Measurements from ENCODE around the gene PRKD2.

Gene PRKD2

GRCh38 chr19:46745030-46745429 is 28.1 kb upstream of the PRKD2 start:
- peaks cover 48% of the 10 kb centered on the region for H3K4me1 Mint-ChIP-seq
- H3K36me3 Mint-ChIP-seq (ENCODE audit: low read depth): peaks cover 27% of the 10 kb centered on the region
- no peak for TF ChIP-seq CTCF (IDR thresholded peaks at IDR 0.05)
- peaks cover 2% of the 10 kb centered on the region for H3K27me3 Mint-ChIP-seq (ENCODE audit: low read depth, poor library complexity)
- peak overlapping the region; percentile 98 for H3K4me3 Mint-ChIP-seq
- H3K27ac Mint-ChIP-seq: peak overlapping the region; percentile 42
- DNase-seq: no peak
- no peaks in the 10 kb centered on the region for H3K9me3 Mint-ChIP-seq

GRCh38 chr19:46744005-46744691 is 27.2 kb upstream of the PRKD2 start:
- peak overlapping the region; percentile 98 for H3K4me3 Mint-ChIP-seq
- peaks cover 30% of the 10 kb centered on the region for H3K36me3 Mint-ChIP-seq (ENCODE audit: low read depth)
- H3K9me3 Mint-ChIP-seq: no peaks in the 10 kb centered on the region
- DNase-seq: no peak
- no peak overlapping the region for H3K27ac Mint-ChIP-seq
- H3K27me3 Mint-ChIP-seq (ENCODE audit: low read depth, poor library complexity): peaks cover 2% of the 10 kb centered on the region
- peaks cover 53% of the 10 kb centered on the region for H3K4me1 Mint-ChIP-seq
- no peak for TF ChIP-seq CTCF (IDR thresholded peaks at IDR 0.05)

- H3K9me3 Mint-ChIP-seq: no peaks in the 10 kb centered on the region
- no peak for TF ChIP-seq CTCF (IDR thresholded peaks at IDR 0.05)
- no peak for DNase-seq
- peaks cover 53% of the 10 kb centered on the region for H3K4me1 Mint-ChIP-seq
- peak overlapping the region; percentile 48 for H3K4me3 Mint-ChIP-seq
- H3K27me3 Mint-ChIP-seq (ENCODE audit: low read depth, poor library complexity): no peaks in the 10 kb centered on the region
- peak overlapping the region; percentile 16 for H3K27ac Mint-ChIP-seq
- H3K36me3 Mint-ChIP-seq (ENCODE audit: low read depth): peaks cover 26% of the 10 kb centered on the region
Measured at GRCh38 chr19:46742926-46743480, 26.1 kb upstream of the PRKD2 start.

GRCh38 chr19:46741447-46741846 is 24.5 kb upstream of the PRKD2 start:
- no peak for DNase-seq
- peaks cover 39% of the 10 kb centered on the region for H3K36me3 Mint-ChIP-seq (ENCODE audit: low read depth)
- no peaks in the 10 kb centered on the region for H3K9me3 Mint-ChIP-seq
- no peak overlapping the region for H3K4me3 Mint-ChIP-seq
- no peak for TF ChIP-seq CTCF (IDR thresholded peaks at IDR 0.05)
- no peaks in the 10 kb centered on the region for H3K27me3 Mint-ChIP-seq (ENCODE audit: low read depth, poor library complexity)
- peaks cover 53% of the 10 kb centered on the region for H3K4me1 Mint-ChIP-seq
- H3K27ac Mint-ChIP-seq: no peak overlapping the region

GRCh38 chr19:46739290-46739771 is 22.4 kb upstream of the PRKD2 start:
- Mint-ChIP-seq H3K9me3 (no peaks in the 10 kb centered on the region), H3K4me1 (peaks cover 40% of the 10 kb centered on the region), H3K27ac (peak overlapping the region; percentile 20), H3K36me3 (ENCODE audit: low read depth) (peaks cover 42% of the 10 kb centered on the region), H3K4me3 (no peak overlapping the region), H3K27me3 (ENCODE audit: low read depth, poor library complexity) (no peaks in the 10 kb centered on the region)
- no peak for DNase-seq
- TF ChIP-seq CTCF (IDR thresholded peaks at IDR 0.05): no peak

GRCh38 chr19:46737761-46738171 is 20.9 kb upstream of the PRKD2 start:
- TF ChIP-seq CTCF (IDR thresholded peaks at IDR 0.05): no peak
- H3K27ac Mint-ChIP-seq: peak overlapping the region; percentile 64
- no peak overlapping the region for H3K4me3 Mint-ChIP-seq

More at GRCh38 chr19:46737761-46738171, 20.9 kb upstream of the PRKD2 start:
- H3K4me1 Mint-ChIP-seq: peaks cover 34% of the 10 kb centered on the region
- H3K36me3 Mint-ChIP-seq (ENCODE audit: low read depth): peaks cover 53% of the 10 kb centered on the region
- no peaks in the 10 kb centered on the region for H3K9me3 Mint-ChIP-seq
- no peaks in the 10 kb centered on the region for H3K27me3 Mint-ChIP-seq (ENCODE audit: low read depth, poor library complexity)
- no peak for DNase-seq
